ENCODE measurements around the gene PEX14. TPM values are rescaled to one million over a fixed set of nuclear protein-coding genes. Genes with fewer than 3 reads are reported as not detected.

PEX14 gene
- total and polyA plus RNA-seq, 9 of the 15 experiments (the other 6 are each of a cell fraction or from before 2014, with no cell fraction given): 2.6 to 45.7 (median 22.7) TPM

DNA sequence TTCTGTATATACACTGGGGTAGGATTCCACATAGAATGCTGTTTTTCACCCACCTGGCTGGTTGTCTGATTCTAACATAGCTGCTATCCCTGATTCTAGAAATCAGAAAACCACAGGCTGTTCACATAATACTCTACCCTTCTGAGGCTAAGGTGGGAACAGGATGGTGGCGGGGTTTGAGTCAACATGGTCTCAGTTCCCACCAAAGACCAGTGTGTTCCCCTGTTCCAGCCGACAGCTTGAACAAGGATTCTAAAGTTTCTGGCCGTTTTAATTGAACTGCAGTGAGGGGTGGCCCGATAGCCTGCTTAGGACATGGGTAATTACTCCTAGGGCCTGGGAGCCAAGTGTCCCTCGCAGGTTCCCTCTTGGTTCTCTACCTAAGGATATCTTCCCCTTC is 38.4 kb downstream of the PEX14 start (continued):
- TF ChIP-seq, protein P1, sequence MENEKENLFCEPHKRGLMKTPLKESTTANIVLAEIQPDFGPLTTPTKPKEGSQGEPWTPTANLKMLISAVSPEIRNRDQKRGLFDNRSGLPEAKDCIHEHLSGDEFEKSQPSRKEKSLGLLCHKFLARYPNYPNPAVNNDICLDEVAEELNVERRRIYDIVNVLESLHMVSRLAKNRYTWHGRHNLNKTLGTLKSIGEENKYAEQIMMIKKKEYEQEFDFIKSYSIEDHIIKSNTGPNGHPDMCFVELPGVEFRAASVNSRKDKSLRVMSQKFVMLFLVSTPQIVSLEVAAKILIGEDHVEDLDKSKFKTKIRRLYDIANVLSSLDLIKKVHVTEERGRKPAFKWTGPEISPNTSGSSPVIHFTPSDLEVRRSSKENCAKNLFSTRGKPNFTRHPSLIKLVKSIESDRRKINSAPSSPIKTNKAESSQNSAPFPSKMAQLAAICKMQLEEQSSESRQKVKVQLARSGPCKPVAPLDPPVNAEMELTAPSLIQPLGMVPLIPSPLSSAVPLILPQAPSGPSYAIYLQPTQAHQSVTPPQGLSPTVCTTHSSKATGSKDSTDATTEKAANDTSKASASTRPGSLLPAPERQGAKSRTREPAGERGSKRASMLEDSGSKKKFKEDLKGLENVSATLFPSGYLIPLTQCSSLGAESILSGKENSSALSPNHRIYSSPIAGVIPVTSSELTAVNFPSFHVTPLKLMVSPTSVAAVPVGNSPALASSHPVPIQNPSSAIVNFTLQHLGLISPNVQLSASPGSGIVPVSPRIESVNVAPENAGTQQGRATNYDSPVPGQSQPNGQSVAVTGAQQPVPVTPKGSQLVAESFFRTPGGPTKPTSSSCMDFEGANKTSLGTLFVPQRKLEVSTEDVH (IDR thresholded peaks at IDR 0.05; ENCODE audit: low read depth, partially characterized antibody): no peak
- no peak for TF ChIP-seq DMBX1 (CRISPR knock-in tag; IDR thresholded peaks at IDR 0.05; ENCODE audit: borderline replicate concordance)
- no peak for TF ChIP-seq ZNF668 (CRISPR knock-in tag; IDR thresholded peaks at IDR 0.05)
- TF ChIP-seq ZNF589 (CRISPR knock-in tag; IDR thresholded peaks at IDR 0.05; ENCODE audit: low read depth): no peak
- TF ChIP-seq, protein P2, sequence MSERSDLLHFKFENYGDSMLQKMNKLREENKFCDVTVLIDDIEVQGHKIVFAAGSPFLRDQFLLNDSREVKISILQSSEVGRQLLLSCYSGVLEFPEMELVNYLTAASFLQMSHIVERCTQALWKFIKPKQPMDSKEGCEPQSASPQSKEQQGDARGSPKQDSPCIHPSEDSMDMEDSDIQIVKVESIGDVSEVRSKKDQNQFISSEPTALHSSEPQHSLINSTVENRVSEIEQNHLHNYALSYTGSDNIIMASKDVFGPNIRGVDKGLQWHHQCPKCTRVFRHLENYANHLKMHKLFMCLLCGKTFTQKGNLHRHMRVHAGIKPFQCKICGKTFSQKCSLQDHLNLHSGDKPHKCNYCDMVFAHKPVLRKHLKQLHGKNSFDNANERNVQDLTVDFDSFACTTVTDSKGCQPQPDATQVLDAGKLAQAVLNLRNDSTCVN (CRISPR knock-in tag; IDR thresholded peaks at IDR 0.05): no peak
- TF ChIP-seq, protein P3, sequence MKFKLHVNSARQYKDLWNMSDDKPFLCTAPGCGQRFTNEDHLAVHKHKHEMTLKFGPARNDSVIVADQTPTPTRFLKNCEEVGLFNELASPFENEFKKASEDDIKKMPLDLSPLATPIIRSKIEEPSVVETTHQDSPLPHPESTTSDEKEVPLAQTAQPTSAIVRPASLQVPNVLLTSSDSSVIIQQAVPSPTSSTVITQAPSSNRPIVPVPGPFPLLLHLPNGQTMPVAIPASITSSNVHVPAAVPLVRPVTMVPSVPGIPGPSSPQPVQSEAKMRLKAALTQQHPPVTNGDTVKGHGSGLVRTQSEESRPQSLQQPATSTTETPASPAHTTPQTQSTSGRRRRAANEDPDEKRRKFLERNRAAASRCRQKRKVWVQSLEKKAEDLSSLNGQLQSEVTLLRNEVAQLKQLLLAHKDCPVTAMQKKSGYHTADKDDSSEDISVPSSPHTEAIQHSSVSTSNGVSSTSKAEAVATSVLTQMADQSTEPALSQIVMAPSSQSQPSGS (CRISPR knock-in tag; IDR thresholded peaks at IDR 0.05): no peak
